PFSK-1 (cell line): ENCODE measurements around the gene CHD5.

ENCODE experiments used
- FOXP2 ChIP-seq: optimal IDR thresholded peaks from 2 replicates; pipeline ENCODE3; 2011; ENCODE audit warnings: borderline replicate concordance, control low read depth, inconsistent platforms; ENCODE audit not compliant: insufficient read depth; ENCODE audit errors: extremely low read length, extremely low read depth
- POLR2AphosphoS5 ChIP-seq: IDR thresholded peaks from 2 replicates; pipeline ENCODE4 v1.6.1; 2012; ENCODE audit warnings: low read depth, mild to moderate bottlenecking, control low read depth, low read length, moderate library complexity
- SIN3A ChIP-seq: IDR thresholded peaks from 2 replicates; pipeline ENCODE4 v1.6.1; 2012; ENCODE audit warnings: mild to moderate bottlenecking, low read length, moderate library complexity, borderline replicate concordance; ENCODE audit not compliant: insufficient read depth
- TAF1 ChIP-seq: IDR thresholded peaks from 2 replicates; pipeline ENCODE4 v1.6.1; 2012; ENCODE audit warnings: low read length, control low read depth, borderline replicate concordance; ENCODE audit not compliant: insufficient read depth
- TF ChIP-seq, protein P1 (sequence below), 2 experiments: IDR thresholded peaks; 2 replicates each; pipeline versions ENCODE4 v1.6.1 to v1.8.0; 2011 to 2012; ENCODE audit warnings: low read depth in 2 of 2, low read length in 2 of 2, control low read depth in 1 of 2, inconsistent platforms in 1 of 2, mild to moderate bottlenecking in 1 of 2, moderate library complexity in 1 of 2; ENCODE audit not compliant: insufficient read depth in 1 of 2

The CHD5 gene

DNA sequence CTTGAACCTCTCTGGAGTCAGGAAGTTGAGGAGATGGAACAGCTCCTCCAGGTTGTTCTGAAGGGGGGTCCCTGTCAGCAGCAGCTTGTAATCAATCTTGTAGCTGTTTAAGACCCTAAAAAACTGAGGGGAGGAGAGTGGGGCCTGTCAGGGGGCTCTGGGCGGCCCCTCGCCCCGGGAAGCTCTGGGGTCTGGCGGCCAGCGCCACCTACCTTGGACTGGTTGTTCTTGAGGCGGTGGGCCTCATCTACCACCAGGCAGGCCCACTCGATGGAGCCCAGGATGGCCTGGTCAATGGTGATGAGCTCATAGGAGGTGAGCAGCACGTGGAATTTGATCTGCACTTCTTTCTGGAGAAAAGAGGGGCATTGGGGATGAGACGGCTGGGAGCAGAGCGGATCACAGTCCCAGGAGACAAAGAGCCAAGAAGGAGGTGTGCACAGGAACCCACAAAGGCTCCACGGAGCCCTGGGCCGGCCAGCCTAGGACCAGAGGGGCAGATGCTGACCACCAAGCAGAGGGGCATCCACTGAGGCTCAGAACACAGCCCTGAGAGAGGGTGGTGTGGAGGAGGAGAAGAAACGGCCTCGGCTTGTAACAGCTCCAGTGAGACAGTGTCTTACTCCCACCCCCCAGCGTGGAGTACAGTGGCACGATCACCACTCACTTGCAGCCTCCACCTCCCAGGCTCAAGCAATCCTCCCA, 43.5 kb downstream of the CHD5 start:
- TF ChIP-seq FOXP2, result no peak
- TF ChIP-seq, protein P1, sequence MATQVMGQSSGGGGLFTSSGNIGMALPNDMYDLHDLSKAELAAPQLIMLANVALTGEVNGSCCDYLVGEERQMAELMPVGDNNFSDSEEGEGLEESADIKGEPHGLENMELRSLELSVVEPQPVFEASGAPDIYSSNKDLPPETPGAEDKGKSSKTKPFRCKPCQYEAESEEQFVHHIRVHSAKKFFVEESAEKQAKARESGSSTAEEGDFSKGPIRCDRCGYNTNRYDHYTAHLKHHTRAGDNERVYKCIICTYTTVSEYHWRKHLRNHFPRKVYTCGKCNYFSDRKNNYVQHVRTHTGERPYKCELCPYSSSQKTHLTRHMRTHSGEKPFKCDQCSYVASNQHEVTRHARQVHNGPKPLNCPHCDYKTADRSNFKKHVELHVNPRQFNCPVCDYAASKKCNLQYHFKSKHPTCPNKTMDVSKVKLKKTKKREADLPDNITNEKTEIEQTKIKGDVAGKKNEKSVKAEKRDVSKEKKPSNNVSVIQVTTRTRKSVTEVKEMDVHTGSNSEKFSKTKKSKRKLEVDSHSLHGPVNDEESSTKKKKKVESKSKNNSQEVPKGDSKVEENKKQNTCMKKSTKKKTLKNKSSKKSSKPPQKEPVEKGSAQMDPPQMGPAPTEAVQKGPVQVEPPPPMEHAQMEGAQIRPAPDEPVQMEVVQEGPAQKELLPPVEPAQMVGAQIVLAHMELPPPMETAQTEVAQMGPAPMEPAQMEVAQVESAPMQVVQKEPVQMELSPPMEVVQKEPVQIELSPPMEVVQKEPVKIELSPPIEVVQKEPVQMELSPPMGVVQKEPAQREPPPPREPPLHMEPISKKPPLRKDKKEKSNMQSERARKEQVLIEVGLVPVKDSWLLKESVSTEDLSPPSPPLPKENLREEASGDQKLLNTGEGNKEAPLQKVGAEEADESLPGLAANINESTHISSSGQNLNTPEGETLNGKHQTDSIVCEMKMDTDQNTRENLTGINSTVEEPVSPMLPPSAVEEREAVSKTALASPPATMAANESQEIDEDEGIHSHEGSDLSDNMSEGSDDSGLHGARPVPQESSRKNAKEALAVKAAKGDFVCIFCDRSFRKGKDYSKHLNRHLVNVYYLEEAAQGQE (IDR thresholded peaks at IDR 0.05; ENCODE audit: insufficient read depth in 1 of 2, low read depth in 2 of 2, low read length in 2 of 2), result no peak
- TF ChIP-seq TAF1, result no peak
- no peak for TF ChIP-seq POLR2AphosphoS5
- no peak for TF ChIP-seq SIN3A

DNA sequence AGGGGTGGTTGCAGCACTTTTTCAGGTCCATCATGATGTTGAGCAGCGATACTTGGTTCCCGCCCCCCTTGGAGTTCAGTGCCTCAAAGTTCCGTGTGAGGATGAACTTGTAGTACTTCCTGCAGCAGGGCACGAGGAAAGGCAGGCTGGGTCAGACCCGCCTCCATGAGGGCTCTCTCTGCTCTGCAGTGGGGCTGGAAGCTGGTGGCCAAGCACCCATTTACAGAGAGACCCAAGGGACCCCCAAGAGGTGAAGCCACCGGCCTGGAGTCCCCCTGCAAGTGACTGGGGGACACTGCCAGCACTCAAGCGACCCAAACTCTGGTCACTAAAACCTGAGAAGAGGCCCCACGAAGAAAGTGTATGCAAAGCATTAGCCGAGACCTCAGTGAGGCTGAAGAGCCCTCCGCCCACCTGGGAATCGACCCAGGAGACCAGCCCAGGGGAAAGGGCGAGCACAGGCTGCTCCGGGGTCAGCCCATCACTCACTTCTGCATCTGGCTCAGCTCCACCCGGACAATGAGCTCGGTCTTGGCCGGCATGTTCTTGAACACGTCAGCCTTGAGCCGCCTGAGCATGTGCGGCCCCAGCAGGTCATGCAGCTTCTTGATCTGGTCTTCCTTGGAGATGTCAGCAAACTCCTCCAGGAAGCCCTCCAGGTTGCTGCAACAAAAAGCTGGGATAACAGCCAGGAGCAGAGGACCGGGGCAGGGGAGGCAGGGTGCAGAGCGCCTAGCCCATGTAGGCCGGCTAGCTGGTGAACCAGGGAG, 45.2 kb downstream of the CHD5 start:
- no peak for TF ChIP-seq FOXP2

DNA sequence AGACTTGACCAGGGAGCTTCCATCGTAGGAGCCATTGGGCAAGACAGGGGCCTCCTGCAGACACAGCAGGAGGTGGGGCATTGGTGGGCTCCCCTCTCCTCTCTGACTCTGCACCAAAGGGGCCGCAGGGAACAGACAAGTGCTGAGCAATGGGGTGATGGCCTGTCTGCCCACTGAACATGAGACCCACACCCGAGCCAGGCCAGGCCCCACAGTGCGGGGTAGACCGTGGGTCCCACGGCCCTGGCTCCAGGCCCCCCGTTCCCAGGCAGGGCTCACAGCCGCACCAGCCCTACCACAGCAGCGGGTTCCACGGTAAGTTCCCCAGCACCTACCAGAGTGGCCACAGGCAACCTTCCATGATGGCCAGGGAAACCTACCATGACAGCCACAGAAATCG, 45.9 kb downstream of the CHD5 start:
- TF ChIP-seq, protein P1 (IDR thresholded peaks at IDR 0.05; ENCODE audit: insufficient read depth in 1 of 2, low read depth in 2 of 2, low read length in 2 of 2), result no peak
- TF ChIP-seq TAF1, result no peak
- TF ChIP-seq SIN3A, result no peak
- no peak for TF ChIP-seq POLR2AphosphoS5
- no peak for TF ChIP-seq FOXP2

DNA sequence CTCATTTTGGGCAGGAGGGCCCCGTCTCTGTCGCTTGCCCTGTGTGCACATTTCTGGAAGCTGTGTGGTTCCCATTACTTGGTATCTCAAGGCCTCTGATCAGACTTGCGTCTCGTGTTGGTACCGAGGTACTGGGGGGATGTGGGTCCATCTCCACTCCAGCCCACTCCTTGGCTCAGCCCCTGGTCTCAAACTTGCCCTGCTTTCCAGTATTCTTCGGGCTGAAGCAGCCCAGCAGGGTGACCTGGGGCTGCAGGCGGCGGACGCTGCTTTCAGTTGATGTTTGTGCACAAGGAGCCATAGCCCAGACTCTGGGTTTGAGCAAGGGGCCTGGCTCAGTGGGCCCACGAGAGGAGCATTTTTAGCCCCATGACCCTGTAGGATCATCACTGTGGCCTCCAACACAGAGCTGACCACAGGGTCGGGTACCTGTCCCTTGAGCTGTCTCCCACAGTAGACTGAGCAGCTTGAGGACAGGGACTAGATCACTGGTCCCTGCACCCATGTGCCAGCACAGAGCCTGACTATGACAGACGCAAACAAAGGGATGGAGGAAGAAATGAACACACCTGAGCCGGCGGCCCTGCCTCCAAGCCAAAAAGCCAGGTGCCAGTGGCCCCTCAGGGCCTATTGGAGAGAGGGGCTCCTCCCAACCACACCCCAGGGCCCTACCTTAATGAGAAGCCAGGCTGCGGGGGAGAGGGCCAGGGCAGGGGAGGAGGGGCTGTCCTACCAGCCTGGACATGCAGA, 46.8 kb downstream of the CHD5 start:
- no peak for TF ChIP-seq SIN3A
- no peak for TF ChIP-seq POLR2AphosphoS5
- no peak for TF ChIP-seq TAF1
- no peak for TF ChIP-seq FOXP2
- TF ChIP-seq, protein P1 (IDR thresholded peaks at IDR 0.05; ENCODE audit: insufficient read depth in 1 of 2, low read depth in 2 of 2, low read length in 2 of 2), result no peak

DNA sequence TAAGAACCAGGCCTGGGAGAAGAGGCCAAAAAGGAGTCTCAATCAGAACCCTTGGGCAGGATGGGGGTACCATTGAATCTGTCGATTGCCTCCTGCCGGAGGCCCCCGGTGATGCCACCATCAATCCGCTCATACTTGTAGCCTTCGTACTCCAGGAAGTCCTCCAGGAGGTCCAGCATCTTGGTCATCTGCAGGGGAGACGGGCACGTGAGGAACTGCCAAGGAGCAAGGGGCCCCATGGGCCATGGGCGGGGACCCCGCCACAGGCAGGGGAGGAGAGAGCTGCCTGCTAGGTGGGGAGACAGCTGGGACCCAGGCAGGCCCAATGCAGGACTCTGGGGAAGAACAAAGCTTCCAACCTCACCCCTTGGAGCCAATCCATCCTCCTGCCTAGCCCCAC, 48.6 kb downstream of the CHD5 start:
- TF ChIP-seq SIN3A, result no peak
- no peak for TF ChIP-seq TAF1
- TF ChIP-seq POLR2AphosphoS5, result no peak
- no peak for TF ChIP-seq FOXP2
- TF ChIP-seq, protein P1 (IDR thresholded peaks at IDR 0.05; ENCODE audit: insufficient read depth in 1 of 2, low read depth in 2 of 2, low read length in 2 of 2), result no peak
